AG09319 (cell line): ENCODE data around the gene CES2.

Experiments
- DNase-seq: peaks from one replicate; pipeline ENCODE4 v3.0.0-alpha.2; 2010; ENCODE audit warnings: low read depth; ENCODE audit errors: extremely low read depth
- CTCF ChIP-seq: IDR thresholded peaks from 2 replicates; pipeline ENCODE4 v1.5.1; 2011; ENCODE audit warnings: low read depth, mild to moderate bottlenecking, inconsistent platforms, low read length, moderate library complexity

Gene CES2

GRCh38 chr16:66898933-66899309, 36.4 kb upstream of the CES2 start:
- DNase-seq: no peak
- no peak for TF ChIP-seq CTCF

- TF ChIP-seq CTCF: no peak
- peak; percentile 62 for DNase-seq
These were observed 35.9 kb upstream of the CES2 start for GRCh38 chr16:66899310-66899944.

- DNase-seq: peak; percentile 62
- TF ChIP-seq CTCF: no peak
These were observed 35.2 kb upstream of the CES2 start for GRCh38 chr16:66899945-66900710.

GRCh38 chr16:66900721-66901441, 34.4 kb upstream of the CES2 start:
- no peak for TF ChIP-seq CTCF
- no peak for DNase-seq

GRCh38 chr16:66901626-66902025, 33.7 kb upstream of the CES2 start:
- DNase-seq: no peak
- TF ChIP-seq CTCF: no peak

- DNase-seq: no peak
These were observed 32.4 kb upstream of the CES2 start for GRCh38 chr16:66902648-66903543.

More at GRCh38 chr16:66902648-66903543, 32.4 kb upstream of the CES2 start:
- no peak for TF ChIP-seq CTCF
